Stimulated activated naive CD8-positive, alpha-beta T cell treated with anti-CD3 and anti-CD28 coated beads, Interleukin-15, amount 100 ng/mL, for 72 hours (primary cell): ENCODE results near the gene EML6.
"Not testable (repeated sequence)": the region's sequence is repeated elsewhere in the genome, so short reads cannot be mapped to it uniquely, and the experiment has no call there.

Experiments used
- ATAC-seq: fragments of 150-1000 bp; cut with Tn5 transposase; 2 replicates; pipeline ENCODE4 v1.10.0; 2021; ENCODE audit warnings: mild to moderate bottlenecking, moderate library complexity
- DNase-seq, 2 donors: peaks; one replicate each; pipeline ENCODE4 v3.0.0; 2021 to 2022
- H3K27ac Mint-ChIP-seq, 2 donors: one replicate each; pipeline ENCODE4 v1.8.0; 2022; ENCODE audit warnings: mild to moderate bottlenecking in 2 of 2, mixed read lengths in 2 of 2, moderate library complexity in 2 of 2
- H3K27me3 Mint-ChIP-seq: one replicate; pipeline ENCODE4 v1.8.0; 2022; ENCODE audit warnings: mixed read lengths
- H3K4me1 Mint-ChIP-seq: one replicate; pipeline ENCODE4 v1.8.0; 2022; ENCODE audit warnings: mild to moderate bottlenecking, mixed read lengths
- H3K4me3 Mint-ChIP-seq, 2 donors: one replicate each; pipeline ENCODE4 v1.8.0; 2022; ENCODE audit warnings: mild to moderate bottlenecking in 2 of 2, mixed read lengths in 2 of 2, moderate library complexity in 1 of 2
- H3K9me3 Mint-ChIP-seq, 2 donors: one replicate each; pipeline ENCODE4 v1.8.0; 2022; ENCODE audit warnings: mixed read lengths in 2 of 2

EML6 gene

DNA sequence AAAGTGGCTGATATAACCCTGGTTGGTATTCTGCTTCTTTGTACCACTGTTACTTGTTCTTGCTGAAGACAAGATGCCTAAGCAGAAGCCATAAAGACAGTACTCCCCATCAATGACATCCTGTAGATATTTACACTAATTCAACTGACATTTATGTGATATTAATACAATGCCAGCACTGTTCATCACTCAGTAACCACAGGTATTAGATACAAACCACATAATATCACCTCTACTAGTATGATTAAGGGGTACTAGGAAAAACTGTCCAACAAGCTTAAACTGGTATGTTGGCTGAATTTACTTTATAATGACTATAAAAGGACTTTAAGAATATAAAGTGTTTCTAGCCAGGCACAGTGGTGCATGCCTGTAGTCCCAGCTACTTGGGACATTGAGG, 261.0 kb downstream of the EML6 start:
- Mint-ChIP-seq H3K9me3 (no peaks in the 10 kb centered on the region), H3K27ac (no peak overlapping the region), H3K4me3 (no peak overlapping the region), H3K4me1 (peaks cover 16% of the 10 kb centered on the region), H3K27me3 (no peaks in the 10 kb centered on the region)
- DNase-seq (no peak), ATAC-seq (no peak)

DNA sequence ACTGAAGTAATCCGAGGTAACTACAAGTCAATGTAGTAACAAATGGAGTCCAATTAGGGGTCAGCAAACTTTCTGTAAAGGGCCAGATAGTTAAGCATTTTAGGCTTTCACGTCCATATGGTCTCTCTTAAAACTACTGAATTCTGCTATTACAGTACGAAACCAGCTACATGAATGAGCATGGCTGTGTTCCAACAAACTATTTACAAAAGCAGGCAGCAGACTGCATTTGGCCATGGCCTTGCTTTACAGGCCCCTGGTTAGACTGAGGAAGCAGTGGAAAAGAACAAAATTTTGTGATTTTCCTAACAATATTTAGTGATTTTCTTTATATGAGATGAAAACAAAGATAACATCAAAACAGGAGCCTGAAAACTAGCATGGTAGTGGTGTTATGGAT, 262.8 kb downstream of the EML6 start:
- H3K27me3 Mint-ChIP-seq: no peaks in the 10 kb centered on the region
- ATAC-seq: no peak
- H3K4me1 Mint-ChIP-seq: peaks cover 8% of the 10 kb centered on the region
- H3K4me3 Mint-ChIP-seq: no peak overlapping the region
- no peak overlapping the region for H3K27ac Mint-ChIP-seq
- no peak for DNase-seq
- no peaks in the 10 kb centered on the region for H3K9me3 Mint-ChIP-seq

GRCh38 chr2:54988612-54989011, 265.1 kb downstream of the EML6 start:
- DNase-seq (no peak), ATAC-seq (no peak)
- Mint-ChIP-seq H3K27me3 (no peaks in the 10 kb centered on the region), H3K4me1 (peaks cover 23% of the 10 kb centered on the region), H3K4me3 (no peak overlapping the region), H3K9me3 (no peaks in the 10 kb centered on the region), H3K27ac (no peak overlapping the region)

- not testable (repeated sequence) for H3K9me3 Mint-ChIP-seq, H3K27ac Mint-ChIP-seq, H3K4me3 Mint-ChIP-seq, DNase-seq, H3K27me3 Mint-ChIP-seq, ATAC-seq
- peaks cover 35% of the 10 kb centered on the region for H3K4me1 Mint-ChIP-seq
Observed at GRCh38 chr2:54990694-54991093, 267.2 kb downstream of the EML6 start.

DNA sequence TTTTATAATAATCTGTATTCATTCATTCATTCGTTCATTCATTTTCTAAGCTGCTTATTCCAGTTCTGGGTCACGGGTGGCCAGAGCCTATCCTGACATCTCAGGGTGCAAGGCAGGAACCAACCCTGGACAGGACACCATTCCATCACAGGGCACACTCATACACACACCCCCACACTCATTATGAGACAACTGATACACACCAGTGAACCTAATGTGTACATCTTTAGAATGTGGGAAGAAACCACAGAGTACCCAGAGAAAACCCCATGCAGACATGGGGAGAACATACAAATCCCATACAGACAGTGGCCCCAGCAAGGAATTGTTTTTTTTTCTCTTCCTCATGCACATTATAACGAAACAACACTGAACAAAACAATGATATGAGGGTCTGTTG, 272.1 kb downstream of the EML6 start:
- Mint-ChIP-seq H3K27me3 (no peaks in the 10 kb centered on the region), H3K9me3 (no peaks in the 10 kb centered on the region), H3K4me1 (peaks cover 79% of the 10 kb centered on the region), H3K27ac (no peak overlapping the region), H3K4me3 (no peak overlapping the region)
- ATAC-seq (no peak), DNase-seq (no peak)

DNA sequence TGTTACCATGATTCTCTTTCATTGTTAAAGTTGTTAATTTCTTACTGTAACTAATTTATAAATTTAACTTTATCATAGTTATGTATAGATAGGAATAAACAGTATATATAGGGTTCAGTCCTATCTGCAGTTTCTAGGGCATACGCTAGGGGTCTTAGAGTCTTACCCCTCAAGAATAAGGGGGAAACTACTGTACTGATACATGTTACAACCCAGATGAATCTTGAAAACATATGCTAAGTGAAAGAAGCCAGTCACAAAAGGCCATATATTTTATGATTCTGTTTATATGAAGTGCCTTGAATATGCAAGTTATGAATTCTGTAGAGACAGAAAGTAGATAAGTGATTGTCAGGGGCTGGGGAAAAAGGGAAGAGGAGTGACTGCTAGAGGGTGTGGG, 274.4 kb downstream of the EML6 start:
- ATAC-seq (no peak), DNase-seq (no peak)
- Mint-ChIP-seq H3K4me1 (peaks cover 75% of the 10 kb centered on the region), H3K9me3 (no peaks in the 10 kb centered on the region), H3K4me3 (no peak overlapping the region), H3K27ac (no peak overlapping the region), H3K27me3 (no peaks in the 10 kb centered on the region)

- no peak overlapping the region for H3K4me3 Mint-ChIP-seq
- no peaks in the 10 kb centered on the region for H3K9me3 Mint-ChIP-seq
- no peaks in the 10 kb centered on the region for H3K27me3 Mint-ChIP-seq
- ATAC-seq (no peak), DNase-seq (no peak)
- H3K4me1 Mint-ChIP-seq: peaks cover 67% of the 10 kb centered on the region
- H3K27ac Mint-ChIP-seq: peak overlapping the region in 1 of 2 donors; percentile 3
Observed at GRCh38 chr2:54999182-54999581, 275.7 kb downstream of the EML6 start.

DNA sequence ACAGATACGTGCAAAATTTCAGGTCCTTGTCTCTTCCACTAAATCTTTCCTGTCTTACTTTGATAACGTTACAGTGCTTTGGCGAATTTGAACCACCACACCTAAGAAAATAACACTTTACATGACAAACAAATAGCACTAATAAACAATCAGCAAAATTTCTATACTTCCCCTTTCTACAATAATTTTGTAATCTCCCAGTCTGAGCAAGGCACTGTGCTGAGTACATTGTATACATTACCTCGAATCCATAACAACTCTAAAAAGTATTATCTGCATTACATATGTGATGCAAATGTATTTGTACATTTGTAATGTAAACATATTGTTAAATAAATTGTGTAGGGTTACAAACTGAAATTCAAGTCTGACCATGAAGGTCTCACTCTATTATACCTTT, 276.9 kb downstream of the EML6 start:
- ATAC-seq (no peak), DNase-seq (no peak)
- Mint-ChIP-seq H3K4me3 (no peak overlapping the region), H3K27ac (no peak overlapping the region), H3K4me1 (peaks cover 65% of the 10 kb centered on the region), H3K27me3 (no peaks in the 10 kb centered on the region), H3K9me3 (no peaks in the 10 kb centered on the region)

GRCh38 chr2:55001716-55002115, 278.3 kb downstream of the EML6 start:
- Mint-ChIP-seq H3K27me3 (no peaks in the 10 kb centered on the region), H3K4me3 (no peak overlapping the region), H3K4me1 (peaks cover 61% of the 10 kb centered on the region), H3K9me3 (no peaks in the 10 kb centered on the region), H3K27ac (no peak overlapping the region)
- ATAC-seq: no peak
- no peak for DNase-seq

GRCh38 chr2:55003706-55004639, 280.5 kb downstream of the EML6 start:
- Mint-ChIP-seq H3K27me3 (no peaks in the 10 kb centered on the region), H3K9me3 (no peaks in the 10 kb centered on the region), H3K27ac (no peak overlapping the region), H3K4me3 (no peak overlapping the region), H3K4me1 (peaks cover 52% of the 10 kb centered on the region)
- DNase-seq (no peak), ATAC-seq (no peak)

- DNase-seq (no peak), ATAC-seq (no peak)
- peak overlapping the region; percentile 5 to 17 for H3K4me3 Mint-ChIP-seq
- H3K9me3 Mint-ChIP-seq: no peaks in the 10 kb centered on the region
- no peaks in the 10 kb centered on the region for H3K27me3 Mint-ChIP-seq
- H3K4me1 Mint-ChIP-seq: peaks cover 50% of the 10 kb centered on the region
- H3K27ac Mint-ChIP-seq: no peak overlapping the region
Observed at GRCh38 chr2:55006306-55006705, 282.8 kb downstream of the EML6 start.

GRCh38 chr2:55009277-55010060, 286.0 kb downstream of the EML6 start:
- H3K4me1 Mint-ChIP-seq: peaks cover 62% of the 10 kb centered on the region
- DNase-seq: no peak

GRCh38 chr2:55010149-55010591, 286.7 kb downstream of the EML6 start:
- H3K27me3 Mint-ChIP-seq: no peaks in the 10 kb centered on the region
- ATAC-seq (peak; percentile 97), DNase-seq (peak; percentile 17 to 26)
- H3K27ac Mint-ChIP-seq: peak overlapping the region; percentile 5 to 29
- peak overlapping the region; percentile 77 to 80 for H3K4me3 Mint-ChIP-seq
- H3K4me1 Mint-ChIP-seq: peaks cover 55% of the 10 kb centered on the region
- no peaks in the 10 kb centered on the region for H3K9me3 Mint-ChIP-seq

More at GRCh38 chr2:55009277-55010060, 286.0 kb downstream of the EML6 start:
- Mint-ChIP-seq H3K9me3 (no peaks in the 10 kb centered on the region), H3K27me3 (no peaks in the 10 kb centered on the region), H3K27ac (peak overlapping the region in 1 of 2 donors; percentile 11), H3K4me3 (peak overlapping the region; percentile 77 to 80)
- ATAC-seq: peak; percentile 23

GRCh38 chr2:55010915-55011314, 287.5 kb downstream of the EML6 start:
- no peak for ATAC-seq

GRCh38 chr2:55011831-55012671, 288.6 kb downstream of the EML6 start:
- no peaks in the 10 kb centered on the region for H3K27me3 Mint-ChIP-seq
- ATAC-seq (no peak), DNase-seq (no peak)
- peaks cover 41% of the 10 kb centered on the region for H3K4me1 Mint-ChIP-seq
- H3K4me3 Mint-ChIP-seq: no peak overlapping the region
- no peaks in the 10 kb centered on the region for H3K9me3 Mint-ChIP-seq
- no peak overlapping the region for H3K27ac Mint-ChIP-seq

More at GRCh38 chr2:55010915-55011314, 287.5 kb downstream of the EML6 start:
- DNase-seq: no peak
- H3K27ac Mint-ChIP-seq: no peak overlapping the region
- H3K4me1 Mint-ChIP-seq: peaks cover 52% of the 10 kb centered on the region
- H3K4me3 Mint-ChIP-seq: peak overlapping the region in 1 of 2 donors; percentile 80
- H3K9me3 Mint-ChIP-seq: no peaks in the 10 kb centered on the region
- no peaks in the 10 kb centered on the region for H3K27me3 Mint-ChIP-seq
